HUES64 (cell line): ENCODE data around the gene TCHP.

Experiments
- H3K27ac ChIP-seq: 2 replicates; pipeline ENCODE4 v1.7.0; 2013; ENCODE audit warnings: low read depth, low read length, inconsistent platforms
- H3K27me3 ChIP-seq: 2 replicates; pipeline ENCODE4 v1.6.1; 2013; ENCODE audit warnings: mild to moderate bottlenecking, low read length; ENCODE audit not compliant: insufficient read depth
- H3K36me3 ChIP-seq: 2 replicates; pipeline ENCODE4 v1.6.1; 2013; ENCODE audit warnings: mild to moderate bottlenecking, low read length; ENCODE audit not compliant: insufficient read depth
- H3K4me1 ChIP-seq: 2 replicates; pipeline ENCODE4 v1.6.1; 2013; ENCODE audit warnings: mild to moderate bottlenecking, low read length, moderate library complexity; ENCODE audit not compliant: insufficient read depth
- H3K4me3 ChIP-seq: 2 replicates; pipeline ENCODE4 v1.5.1; 2013; ENCODE audit warnings: mild to moderate bottlenecking, low read length, moderate library complexity
- H3K9ac ChIP-seq: 2 replicates; pipeline ENCODE4 v1.6.1; 2013; ENCODE audit warnings: mild to moderate bottlenecking, low read depth, low read length
- H3K9me3 ChIP-seq: 2 replicates; pipeline ENCODE4 v1.6.1; 2013; ENCODE audit warnings: low read depth, low read length; ENCODE audit not compliant: insufficient read depth
- WGBS: fragments of 150-250, 120-280 bp; methylation state at CpG from one replicate; pipeline ENCODE4 v1.1.7; 2013; ENCODE audit warnings: missing lambda C conversion rate; 5-methylcytosine and 5-hydroxymethylcytosine counted together

TCHP gene

GRCh38 chr12:109912855-109913321 is 12.8 kb downstream of the TCHP start:
- Histone ChIP-seq H3K4me1 (no peaks in the 10 kb centered on the region), H3K27ac (no peak overlapping the region), H3K36me3 (peaks cover 62% of the 10 kb centered on the region), H3K9me3 (no peaks in the 10 kb centered on the region), H3K9ac (no peak overlapping the region), H3K4me3 (no peak overlapping the region), H3K27me3 (no peaks in the 10 kb centered on the region; the same call in 1 of the 2 replicates)
- 92% methylated on average over 12 of the region's 12 CpGs for WGBS

GRCh38 chr12:109914461-109914860 is 14.4 kb downstream of the TCHP start:
- H3K4me1 ChIP-seq, result no peaks in the 10 kb centered on the region
- no peaks in the 10 kb centered on the region; the same call in 1 of the 2 replicates for H3K27me3 ChIP-seq
- no peak overlapping the region for H3K9ac ChIP-seq
- WGBS, result 95% methylated on average over 16 of the region's 16 CpGs
- H3K36me3 ChIP-seq, result peaks cover 55% of the 10 kb centered on the region
- no peak overlapping the region for H3K4me3 ChIP-seq
- H3K27ac ChIP-seq, result no peak overlapping the region
- H3K9me3 ChIP-seq, result no peaks in the 10 kb centered on the region

GRCh38 chr12:109915171-109916040 is 15.3 kb downstream of the TCHP start:
- 93% methylated on average over 26 of the region's 26 CpGs for WGBS
- Histone ChIP-seq H3K27ac (no peak overlapping the region), H3K36me3 (peaks cover 56% of the 10 kb centered on the region)

GRCh38 chr12:109916045-109916444 is 16.0 kb downstream of the TCHP start:
- no peak overlapping the region for H3K27ac ChIP-seq
- peaks cover 56% of the 10 kb centered on the region for H3K36me3 ChIP-seq
- 91% methylated on average over 4 of the region's 4 CpGs for WGBS

More at GRCh38 chr12:109915171-109916040, 15.3 kb downstream of the TCHP start:
- Histone ChIP-seq H3K4me1 (no peaks in the 10 kb centered on the region), H3K4me3 (no peak overlapping the region), H3K9me3 (no peaks in the 10 kb centered on the region), H3K9ac (no peak overlapping the region), H3K27me3 (no peaks in the 10 kb centered on the region)

GRCh38 chr12:109919456-109919855 is 19.4 kb downstream of the TCHP start:
- H3K9me3 ChIP-seq, result no peaks in the 10 kb centered on the region
- no peak overlapping the region for H3K4me3 ChIP-seq
- no peak overlapping the region for H3K27ac ChIP-seq
- WGBS, result 96% methylated on average over 9 of the region's 10 CpGs
- no peaks in the 10 kb centered on the region for H3K4me1 ChIP-seq
- peaks cover 43% of the 10 kb centered on the region for H3K36me3 ChIP-seq
- H3K9ac ChIP-seq, result no peak overlapping the region
- no peaks in the 10 kb centered on the region for H3K27me3 ChIP-seq

More at GRCh38 chr12:109916045-109916444, 16.0 kb downstream of the TCHP start:
- no peaks in the 10 kb centered on the region for H3K4me1 ChIP-seq
- no peak overlapping the region for H3K9ac ChIP-seq
- no peaks in the 10 kb centered on the region for H3K9me3 ChIP-seq
- H3K27me3 ChIP-seq, result no peaks in the 10 kb centered on the region
- H3K4me3 ChIP-seq, result no peak overlapping the region

- Histone ChIP-seq H3K9me3 (no peaks in the 10 kb centered on the region), H3K9ac (no peak overlapping the region), H3K4me1 (no peaks in the 10 kb centered on the region), H3K27ac (no peak overlapping the region), H3K27me3 (no peaks in the 10 kb centered on the region), H3K36me3 (peaks cover 35% of the 10 kb centered on the region), H3K4me3 (no peak overlapping the region)
- 94% methylated on average over 11 of the region's 11 CpGs for WGBS
Observed at GRCh38 chr12:109920261-109920780, 20.2 kb downstream of the TCHP start.

GRCh38 chr12:109921982-109922381 is 21.9 kb downstream of the TCHP start:
- peaks cover 18% of the 10 kb centered on the region for H3K36me3 ChIP-seq
- WGBS, result 96% methylated on average over 4 of the region's 4 CpGs
- H3K27me3 ChIP-seq, result no peaks in the 10 kb centered on the region
- H3K9ac ChIP-seq, result no peak overlapping the region
- no peak overlapping the region for H3K4me3 ChIP-seq
- no peaks in the 10 kb centered on the region for H3K9me3 ChIP-seq
- H3K27ac ChIP-seq, result no peak overlapping the region
- no peaks in the 10 kb centered on the region for H3K4me1 ChIP-seq

GRCh38 chr12:109923038-109923437 is 23.0 kb downstream of the TCHP start:
- WGBS, result 89% methylated on average over 5 of the region's 5 CpGs
- no peaks in the 10 kb centered on the region for H3K4me1 ChIP-seq
- no peak overlapping the region for H3K9ac ChIP-seq
- no peaks in the 10 kb centered on the region for H3K27me3 ChIP-seq
- no peaks in the 10 kb centered on the region for H3K9me3 ChIP-seq
- peaks cover 7% of the 10 kb centered on the region; the same call in 1 of the 2 replicates for H3K36me3 ChIP-seq
- no peak overlapping the region for H3K27ac ChIP-seq
- no peak overlapping the region for H3K4me3 ChIP-seq

GRCh38 chr12:109923481-109924245 is 23.6 kb downstream of the TCHP start:
- 0 out of 2 replicates have a peak, but pooled peaks cover 7% of the 10 kb centered on the region for H3K36me3 ChIP-seq
- no peaks in the 10 kb centered on the region for H3K9me3 ChIP-seq
- no peaks in the 10 kb centered on the region for H3K27me3 ChIP-seq
- no peak overlapping the region for H3K9ac ChIP-seq
- H3K4me3 ChIP-seq, result no peak overlapping the region
- WGBS, result 85% methylated on average over 17 of the region's 17 CpGs
- no peak overlapping the region for H3K27ac ChIP-seq
- no peaks in the 10 kb centered on the region for H3K4me1 ChIP-seq

GRCh38 chr12:109925185-109925840 is 25.2 kb downstream of the TCHP start:
- WGBS, result 85% methylated on average over 20 of the region's 20 CpGs
- Histone ChIP-seq H3K27me3 (no peaks in the 10 kb centered on the region), H3K9me3 (no peaks in the 10 kb centered on the region), H3K36me3 (0 out of 2 replicates have a peak, but pooled peaks cover 3% of the 10 kb centered on the region), H3K4me1 (no peaks in the 10 kb centered on the region), H3K9ac (no peak overlapping the region), H3K27ac (no peak overlapping the region), H3K4me3 (no peak overlapping the region)
